Measurements from ENCODE around the gene PANK2.
A peak's percentile ranks its signal among the peaks of the same experiment; 100 is the strongest.
"Not testable (repeated sequence)": the region's sequence is repeated elsewhere in the genome, so short reads cannot be mapped to it uniquely, and the experiment has no call there.

PANK2 gene

DNA sequence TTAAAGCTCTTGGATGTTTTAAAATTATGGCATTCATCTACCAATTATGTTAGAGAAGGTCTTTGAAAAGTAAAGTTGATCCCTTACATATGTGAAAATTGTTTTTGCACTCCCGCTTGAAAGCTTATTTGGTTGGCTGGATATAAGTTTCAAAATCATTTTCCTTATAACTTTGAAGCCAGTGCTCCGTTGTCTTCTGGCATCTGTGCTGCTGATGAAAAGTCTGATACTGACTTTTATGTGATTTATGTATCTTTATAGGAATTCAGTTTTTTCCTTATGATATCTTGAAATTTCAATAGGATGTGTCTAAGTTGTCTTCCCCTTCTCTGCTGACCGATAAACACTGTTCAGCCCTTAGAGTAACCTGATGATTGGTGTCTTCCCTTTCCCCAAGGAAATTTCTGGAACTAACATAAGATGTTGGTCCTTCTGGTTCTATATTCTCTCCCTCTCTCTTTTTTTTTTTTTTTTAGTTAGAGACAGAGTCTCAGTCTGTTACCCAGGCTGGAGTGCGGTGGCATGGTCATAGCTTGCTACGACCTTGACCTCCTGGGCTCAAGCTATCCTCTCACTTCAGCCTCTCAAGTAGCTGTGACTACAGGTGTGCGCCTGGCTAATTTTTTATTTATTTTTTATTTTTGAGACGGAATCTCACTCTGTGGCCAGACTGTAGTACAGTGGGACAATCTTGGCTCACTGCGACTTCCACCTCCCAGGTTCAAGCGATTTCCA lies 12.7 kb downstream of the PANK2 start:
- TF ChIP-seq, protein P1, sequence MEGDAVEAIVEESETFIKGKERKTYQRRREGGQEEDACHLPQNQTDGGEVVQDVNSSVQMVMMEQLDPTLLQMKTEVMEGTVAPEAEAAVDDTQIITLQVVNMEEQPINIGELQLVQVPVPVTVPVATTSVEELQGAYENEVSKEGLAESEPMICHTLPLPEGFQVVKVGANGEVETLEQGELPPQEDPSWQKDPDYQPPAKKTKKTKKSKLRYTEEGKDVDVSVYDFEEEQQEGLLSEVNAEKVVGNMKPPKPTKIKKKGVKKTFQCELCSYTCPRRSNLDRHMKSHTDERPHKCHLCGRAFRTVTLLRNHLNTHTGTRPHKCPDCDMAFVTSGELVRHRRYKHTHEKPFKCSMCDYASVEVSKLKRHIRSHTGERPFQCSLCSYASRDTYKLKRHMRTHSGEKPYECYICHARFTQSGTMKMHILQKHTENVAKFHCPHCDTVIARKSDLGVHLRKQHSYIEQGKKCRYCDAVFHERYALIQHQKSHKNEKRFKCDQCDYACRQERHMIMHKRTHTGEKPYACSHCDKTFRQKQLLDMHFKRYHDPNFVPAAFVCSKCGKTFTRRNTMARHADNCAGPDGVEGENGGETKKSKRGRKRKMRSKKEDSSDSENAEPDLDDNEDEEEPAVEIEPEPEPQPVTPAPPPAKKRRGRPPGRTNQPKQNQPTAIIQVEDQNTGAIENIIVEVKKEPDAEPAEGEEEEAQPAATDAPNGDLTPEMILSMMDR (IDR thresholded peaks at IDR 0.05; ENCODE audit: low read depth, low read length): no peak
- Histone ChIP-seq H3K4me3 (ENCODE audit: low read depth, low read length) (no peak overlapping the region), H3K4me1 (no peaks in the 10 kb centered on the region)

DNA sequence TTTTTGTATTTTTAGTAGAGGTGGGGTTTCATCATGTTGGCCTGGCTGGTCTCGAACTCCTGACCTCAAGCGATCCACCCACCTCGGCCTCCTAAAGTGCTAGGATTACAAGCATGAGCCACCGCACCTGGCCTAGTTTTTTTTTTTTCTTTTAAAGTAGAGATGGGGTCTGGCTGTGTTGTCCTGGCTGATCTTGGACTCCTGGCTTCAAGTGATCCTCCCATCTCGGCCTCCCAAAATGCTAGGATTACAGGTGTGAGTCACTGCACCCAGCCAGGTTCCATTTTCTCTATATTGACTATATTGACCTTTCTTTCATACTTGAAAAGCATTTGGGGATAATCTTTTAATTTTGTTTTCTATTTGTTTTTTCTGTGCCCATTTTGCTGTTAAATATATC lies 13.3 kb downstream of the PANK2 start:
- Histone ChIP-seq H3K36me3 (peaks cover 2% of the 10 kb centered on the region), H3K9me3 (no peaks in the 10 kb centered on the region), H3K4me3 (ENCODE audit: low read depth, low read length) (no peak overlapping the region), H3K27me3 (no peaks in the 10 kb centered on the region), H3K4me1 (no peaks in the 10 kb centered on the region)
- DNase-seq: no peak
- TF ChIP-seq, protein P1 (IDR thresholded peaks at IDR 0.05; ENCODE audit: low read depth, low read length): no peak

More for the DNA sequence above, 12.7 kb downstream of the PANK2 start:
- Histone ChIP-seq H3K27me3 (no peaks in the 10 kb centered on the region), H3K9me3 (no peaks in the 10 kb centered on the region), H3K36me3 (peaks cover 8% of the 10 kb centered on the region)
- no peak for DNase-seq

DNA sequence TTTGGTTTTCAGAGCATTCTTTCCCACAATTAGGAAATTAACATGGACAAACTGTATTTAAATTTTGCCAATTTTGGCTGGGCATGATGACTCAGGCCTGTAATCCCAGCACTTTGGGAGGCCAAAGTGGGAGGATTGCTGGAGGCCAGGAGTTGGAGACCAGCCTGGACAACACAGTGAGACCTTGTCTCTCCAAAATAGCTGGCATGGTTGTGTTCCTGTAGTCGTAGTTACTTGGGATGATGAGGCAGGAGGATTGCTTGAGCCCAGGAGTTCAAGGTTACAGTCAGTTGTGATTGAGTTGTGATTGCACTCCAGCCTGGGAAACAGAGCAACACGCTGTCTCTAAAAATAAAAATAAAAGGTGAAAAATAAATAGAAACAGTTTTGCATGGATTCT lies 15.0 kb downstream of the PANK2 start:
- no peak overlapping the region for H3K4me3 ChIP-seq (ENCODE audit: low read depth, low read length)
- DNase-seq: no peak
- H3K9me3 ChIP-seq: no peaks in the 10 kb centered on the region
- no peaks in the 10 kb centered on the region for H3K4me1 ChIP-seq
- TF ChIP-seq, protein P1 (IDR thresholded peaks at IDR 0.05; ENCODE audit: low read depth, low read length): no peak
- peaks cover 18% of the 10 kb centered on the region for H3K36me3 ChIP-seq
- H3K27me3 ChIP-seq: no peaks in the 10 kb centered on the region

DNA sequence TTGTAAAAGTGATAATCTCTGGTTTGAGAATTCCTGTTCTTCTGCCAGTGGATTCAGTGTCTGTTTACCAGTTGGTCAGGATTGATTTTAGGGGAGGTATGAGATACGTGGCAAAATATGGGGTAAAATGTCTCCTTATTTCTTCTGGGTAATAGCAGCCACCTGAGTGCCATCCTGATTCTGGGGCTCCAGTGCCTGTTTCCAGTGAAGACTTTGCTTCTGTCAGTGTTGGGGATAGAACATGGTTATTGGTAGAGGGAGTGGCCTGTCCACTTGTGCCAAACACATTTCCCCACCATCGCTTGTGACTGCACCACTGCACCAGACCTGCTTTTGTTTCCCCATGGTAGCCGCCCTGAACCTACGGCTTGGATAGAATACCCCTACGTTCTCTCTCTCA lies 15.7 kb downstream of the PANK2 start:
- H3K36me3 ChIP-seq: peaks cover 24% of the 10 kb centered on the region
- TF ChIP-seq, protein P1 (IDR thresholded peaks at IDR 0.05; ENCODE audit: low read depth, low read length): no peak
- H3K27me3 ChIP-seq: no peaks in the 10 kb centered on the region
- no peak for DNase-seq
- H3K4me3 ChIP-seq (ENCODE audit: low read depth, low read length): no peak overlapping the region
- H3K4me1 ChIP-seq: no peaks in the 10 kb centered on the region
- H3K9me3 ChIP-seq: no peaks in the 10 kb centered on the region

DNA sequence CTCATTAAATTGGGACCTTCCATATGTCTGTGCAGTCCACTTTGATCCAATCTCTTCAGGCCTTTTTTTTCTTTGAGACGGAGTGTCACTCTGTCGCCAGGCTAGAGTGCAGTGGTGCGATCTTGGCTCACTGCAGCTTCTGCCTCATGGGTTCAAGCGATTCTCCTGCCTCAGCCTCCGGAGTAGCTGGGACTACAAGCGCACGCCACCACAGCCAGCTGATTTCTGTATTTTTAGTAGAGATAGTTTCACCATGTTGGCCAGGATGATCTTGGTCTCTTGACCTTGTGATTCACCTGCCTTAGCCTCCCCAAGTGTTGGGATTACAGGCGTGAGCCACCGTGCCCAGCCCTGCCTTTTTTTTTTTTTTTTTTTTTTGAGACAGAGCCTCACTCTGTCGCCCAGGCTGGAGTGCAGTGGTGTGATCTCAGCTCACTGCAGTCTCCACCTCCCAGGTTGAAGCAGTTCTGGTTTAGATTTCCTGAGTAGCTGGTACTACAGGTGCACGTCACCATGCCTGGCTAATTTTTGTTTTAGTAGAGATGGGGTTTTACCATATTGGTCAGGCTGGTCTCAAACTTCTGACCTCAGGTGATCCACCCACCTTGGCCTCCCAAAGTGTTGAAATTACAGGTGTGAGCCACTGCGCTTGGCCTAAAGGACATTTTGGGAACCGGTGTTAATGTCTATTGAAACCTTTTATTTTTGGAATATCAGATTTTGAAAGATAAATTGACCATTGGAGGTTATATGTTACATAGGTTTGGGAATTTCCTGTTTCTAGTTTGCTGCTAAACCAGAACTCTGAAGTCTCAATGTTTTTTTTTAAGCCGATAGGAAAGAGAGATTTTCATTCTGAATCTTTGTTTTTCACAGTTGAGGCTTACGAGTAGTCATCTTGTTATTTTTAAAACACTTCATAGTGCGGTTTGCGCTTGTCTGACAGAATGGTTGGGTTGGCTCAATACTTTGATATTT lies 17.8 kb downstream of the PANK2 start:
- not testable (repeated sequence) for H3K4me1 ChIP-seq; DNase-seq; H3K4me3 ChIP-seq (ENCODE audit: low read depth, low read length); H3K27me3 ChIP-seq; H3K9me3 ChIP-seq
- peaks cover 43% of the 10 kb centered on the region for H3K36me3 ChIP-seq

DNA sequence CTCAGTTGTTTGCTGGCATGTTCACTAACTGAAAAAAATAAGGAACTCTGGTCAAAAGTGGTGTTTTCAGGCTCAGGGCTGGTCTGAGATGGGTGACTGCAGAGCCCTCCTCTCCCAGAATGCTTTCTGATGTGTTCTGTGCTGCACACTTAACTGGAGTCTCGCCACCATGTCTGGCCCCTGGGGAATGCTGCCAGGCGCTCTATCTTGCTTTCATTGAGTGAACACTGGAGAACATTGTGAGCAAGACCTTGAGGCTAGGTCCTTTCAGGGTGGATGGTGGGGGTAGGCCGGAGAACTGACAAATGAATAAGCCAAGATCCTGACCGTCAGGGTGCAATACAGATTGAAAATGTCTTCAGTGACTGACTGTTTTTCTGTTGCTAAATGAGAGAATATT lies 19.5 kb downstream of the PANK2 start:
- peak; percentile 57 for DNase-seq
- Histone ChIP-seq H3K9me3 (no peaks in the 10 kb centered on the region), H3K4me3 (ENCODE audit: low read depth, low read length) (no peak overlapping the region), H3K4me1 (no peaks in the 10 kb centered on the region), H3K27me3 (no peaks in the 10 kb centered on the region), H3K36me3 (peaks cover 56% of the 10 kb centered on the region)
- TF ChIP-seq, protein P1 (IDR thresholded peaks at IDR 0.05; ENCODE audit: low read depth, low read length): no peak
